ENCODE data around the gene YTHDF1.
"Not testable (repeated sequence)": the region's sequence is repeated elsewhere in the genome, so short reads cannot be mapped to it uniquely, and the experiment has no call there.

YTHDF1 gene

GRCh38 chr20:63216041-63216848 is at the start of gene YTHDF1:
Gene YTHDF1 (minus strand): TSS chr20:63216131. CDS start chr20:63215892, 239 bp downstream.
- DNase-seq (ENCODE audit: low spot score) = peak; percentile 99

GRCh38 chr20:63264519-63264918 is 48.6 kb upstream of the YTHDF1 start:
- no peak for DNase-seq (ENCODE audit: low spot score)

- no peak for DNase-seq (ENCODE audit: low spot score)
Measured at GRCh38 chr20:63264000-63264399, 48.1 kb upstream of the YTHDF1 start.

GRCh38 chr20:63262836-63263235 is 46.9 kb upstream of the YTHDF1 start:
- DNase-seq (ENCODE audit: low spot score) = no peak

DNA sequence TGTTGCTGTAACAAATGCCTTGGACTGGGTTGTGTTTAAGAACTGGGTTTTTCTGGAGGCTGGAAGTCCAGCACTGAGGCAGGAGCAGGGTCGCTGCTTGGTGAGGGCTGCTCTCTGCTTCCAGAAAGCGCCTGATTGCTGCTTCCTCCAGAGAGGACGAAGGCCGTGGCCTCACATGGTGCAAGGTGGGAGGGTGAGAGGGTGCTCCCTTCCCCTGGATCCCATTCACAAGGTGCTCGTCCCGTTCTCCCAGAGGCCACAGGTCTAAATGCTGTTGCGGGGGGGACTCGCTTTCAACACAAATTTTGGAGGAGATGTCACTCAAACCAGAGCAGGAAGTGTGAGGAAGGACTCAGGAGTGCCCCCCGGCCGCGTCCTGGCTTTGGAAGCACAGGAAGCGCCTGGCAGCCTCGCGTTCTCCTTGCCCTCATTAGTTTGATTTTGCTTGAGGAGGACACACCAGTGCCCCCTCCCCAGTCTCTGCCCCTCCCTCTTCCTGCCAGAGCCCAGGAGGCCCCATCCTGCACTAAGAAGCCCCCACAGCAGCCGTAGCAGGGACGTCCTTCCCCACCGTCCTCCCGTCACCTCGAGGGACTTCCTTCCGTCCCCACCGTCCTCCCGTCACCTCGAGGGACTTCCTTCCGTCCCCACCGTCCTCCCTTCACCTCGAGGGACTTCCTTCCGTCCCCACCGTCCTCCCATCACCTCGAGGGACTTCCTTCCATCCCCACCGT is 46.0 kb upstream of the YTHDF1 start:
- DNase-seq (ENCODE audit: low spot score) = no peak

- DNase-seq (ENCODE audit: low spot score) = no peak
Measured at GRCh38 chr20:63261060-63261794, 45.3 kb upstream of the YTHDF1 start.

DNA sequence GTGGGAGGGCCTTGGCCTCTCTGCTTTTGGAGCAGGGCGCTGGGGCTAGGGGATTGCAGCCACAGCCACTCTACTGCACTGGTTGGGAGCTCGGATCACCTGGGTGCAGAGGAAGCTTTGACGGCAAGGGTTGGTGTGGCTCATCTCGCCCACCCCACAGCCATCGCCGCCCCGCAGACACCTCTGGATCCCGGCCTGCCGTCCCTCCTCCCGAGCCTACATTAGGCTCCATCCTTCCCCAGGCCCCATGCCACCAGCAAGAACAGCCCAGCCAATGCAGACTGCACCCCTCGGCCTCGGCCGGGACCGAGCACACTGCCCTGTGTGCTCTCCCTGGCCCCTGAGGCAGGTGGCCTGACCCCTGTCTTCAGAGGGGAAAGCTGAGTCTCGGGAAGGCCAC is 44.6 kb upstream of the YTHDF1 start:
- no peak for DNase-seq (ENCODE audit: low spot score)

DNA sequence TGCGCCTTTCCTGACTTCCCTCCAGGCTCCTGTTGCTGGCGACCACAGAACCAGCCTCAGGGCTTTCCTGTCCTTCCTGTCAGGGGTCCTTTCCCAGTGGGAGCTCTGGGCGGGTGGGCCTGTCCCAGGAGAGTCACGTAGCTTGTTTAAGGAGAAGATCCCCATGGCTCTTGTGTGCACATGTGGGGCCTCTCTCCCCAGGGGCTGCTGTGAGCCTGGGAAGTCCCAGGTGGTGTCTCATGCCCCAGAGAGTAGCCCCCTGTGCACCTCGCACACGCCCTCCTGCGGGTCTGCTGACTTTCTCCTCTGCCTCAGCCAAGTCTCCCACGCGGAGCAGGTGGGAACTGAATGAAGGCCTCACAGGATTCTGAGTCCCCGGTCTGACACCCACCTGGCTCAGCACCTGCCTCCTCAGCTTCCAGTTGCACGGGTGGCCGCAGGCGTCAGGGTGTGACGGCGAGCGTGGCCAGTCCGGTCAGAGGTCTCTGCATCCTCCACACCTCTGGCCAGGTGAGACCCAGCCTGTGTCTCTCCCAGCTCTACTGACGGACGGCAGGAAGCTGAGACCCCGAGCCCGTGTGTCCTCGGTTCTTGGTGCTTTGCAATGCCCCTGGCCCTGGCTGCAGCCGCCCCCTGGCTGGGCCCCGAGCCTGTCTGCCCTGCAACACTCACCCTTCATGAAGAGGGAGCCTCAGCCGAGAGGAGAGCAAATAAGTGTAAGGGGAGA is 44.0 kb upstream of the YTHDF1 start:
- DNase-seq (ENCODE audit: low spot score) = no peak

GRCh38 chr20:63258781-63259180 is 42.9 kb upstream of the YTHDF1 start:
- DNase-seq (ENCODE audit: low spot score) = no peak

DNA sequence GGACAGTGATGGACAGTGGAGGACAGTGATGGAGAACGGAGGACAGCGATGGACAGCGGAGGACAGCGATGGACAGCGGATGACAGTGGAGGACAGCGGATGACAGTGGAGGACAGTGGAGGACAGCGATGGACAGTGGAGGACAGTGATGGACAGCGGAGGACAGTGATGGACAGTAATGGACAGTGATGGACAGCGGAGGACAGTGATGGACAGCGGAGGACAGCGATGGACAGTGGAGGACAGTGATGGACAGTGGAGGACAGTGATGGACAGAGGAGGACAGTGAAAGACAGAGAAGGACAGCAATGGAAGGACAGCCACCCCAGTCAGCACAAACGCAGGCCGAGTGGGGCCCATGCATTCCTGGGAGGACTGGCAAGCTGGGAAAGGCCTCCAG is 41.7 kb upstream of the YTHDF1 start:
- no peak for DNase-seq (ENCODE audit: low spot score)

DNA sequence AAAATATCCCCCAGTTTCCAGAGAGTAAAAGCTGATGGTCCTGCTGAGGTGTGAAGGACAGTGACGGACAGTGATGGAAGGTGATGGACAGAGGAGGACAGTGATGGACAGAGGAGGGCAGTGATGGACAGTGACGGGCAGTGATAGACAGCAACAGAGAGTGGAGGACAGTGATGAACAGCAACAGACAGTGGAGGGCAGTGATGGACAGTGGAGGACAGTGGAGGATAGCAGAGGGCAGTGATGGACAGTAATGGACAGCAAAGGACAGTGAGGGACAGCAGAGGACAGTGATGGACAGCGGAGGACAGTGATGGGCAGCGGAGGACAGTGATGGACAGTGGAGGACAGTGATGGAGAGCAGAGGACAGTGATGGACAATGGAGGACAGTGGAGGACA is 41.0 kb upstream of the YTHDF1 start:
- DNase-seq (ENCODE audit: low spot score) = no peak

GRCh38 chr20:63255931-63256704 is 40.2 kb upstream of the YTHDF1 start:
- no peak for DNase-seq (ENCODE audit: low spot score)

DNA sequence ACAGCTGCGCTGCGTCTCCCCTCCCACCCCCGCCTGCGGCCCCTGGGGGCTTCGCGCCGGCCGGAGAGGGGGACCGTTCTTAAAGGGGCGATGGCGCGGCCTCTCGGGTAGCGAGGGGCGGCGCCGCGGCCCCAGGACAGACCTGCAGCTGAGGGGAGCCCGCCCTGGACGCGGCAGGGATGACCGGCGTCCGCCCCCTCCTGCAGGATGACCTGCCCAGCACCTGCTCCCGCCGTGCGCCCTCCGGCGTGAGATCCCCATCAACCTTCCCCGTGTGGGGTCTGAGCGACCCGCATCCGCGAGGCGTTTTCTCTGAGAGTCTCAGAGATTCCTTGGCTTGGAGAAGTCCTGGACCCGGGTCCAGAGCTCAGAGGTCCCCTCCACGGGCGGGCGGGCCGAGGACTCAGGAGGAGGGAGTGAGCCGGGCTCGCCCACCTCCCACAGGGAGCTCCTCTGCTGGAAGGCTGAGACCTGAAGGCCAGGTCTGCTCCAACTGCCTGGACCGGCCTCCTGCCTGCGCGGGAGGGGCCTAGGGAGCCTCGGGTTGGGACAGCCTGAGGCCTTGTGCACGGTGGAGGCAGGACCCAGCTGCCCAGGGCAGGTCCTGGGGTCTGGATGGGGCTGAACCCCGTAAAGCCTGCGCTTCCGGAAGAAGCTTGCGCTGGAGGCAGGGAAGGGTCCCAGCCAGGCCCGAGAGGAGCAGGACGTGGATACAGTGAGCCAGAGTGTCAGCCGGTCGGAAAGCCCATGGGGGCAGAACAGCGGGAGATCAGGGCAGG is 38.9 kb upstream of the YTHDF1 start:
- no peak for DNase-seq (ENCODE audit: low spot score)

- no peak for DNase-seq (ENCODE audit: low spot score)
Measured at GRCh38 chr20:63254232-63254605, 38.3 kb upstream of the YTHDF1 start, which contains the start of gene NKAIN4. Gene NKAIN4 (minus strand): TSS chr20:63254463. CDS start chr20:63254450, 13 bp downstream.

- DNase-seq (ENCODE audit: low spot score) = peak; percentile 26
Measured at GRCh38 chr20:63253438-63254231, 37.7 kb upstream of the YTHDF1 start.

GRCh38 chr20:63253065-63253437 is 37.1 kb upstream of the YTHDF1 start:
- no peak for DNase-seq (ENCODE audit: low spot score)

- DNase-seq (ENCODE audit: low spot score) = no peak
Measured at GRCh38 chr20:63252284-63252711, 36.4 kb upstream of the YTHDF1 start.

DNA sequence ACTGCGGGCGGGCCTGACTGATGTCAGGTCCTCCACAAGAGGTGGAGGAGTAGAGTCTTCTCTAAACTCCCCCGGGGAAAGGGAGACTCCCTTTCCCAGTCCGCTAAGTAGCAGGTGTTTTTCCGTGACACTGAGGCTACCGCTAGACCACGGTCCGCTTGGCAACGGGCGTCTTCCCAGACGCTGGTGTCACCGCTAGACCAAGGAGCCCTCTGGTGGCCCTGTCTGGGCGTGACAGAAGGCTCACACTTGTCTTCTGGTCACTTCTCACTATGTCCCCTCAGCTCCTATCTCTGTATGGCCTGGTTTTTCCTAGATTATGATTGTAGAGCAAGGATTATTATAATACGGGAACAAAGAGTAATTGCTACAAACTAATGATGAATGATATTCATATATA is 35.4 kb upstream of the YTHDF1 start:
- not testable (repeated sequence) for DNase-seq (ENCODE audit: low spot score)

- DNase-seq (ENCODE audit: low spot score) = no peak
Measured at GRCh38 chr20:63249891-63250290, 34.0 kb upstream of the YTHDF1 start.

Data from germinal center (tissue), 1 donor.